Epithelial cell of proximal tubule (primary cell): ENCODE measurements around the gene PTPN9. TPM values are rescaled to one million over a fixed set of nuclear protein-coding genes. Genes with fewer than 3 reads are reported as not detected.
"Not testable (repeated sequence)": the region's sequence is repeated elsewhere in the genome, so short reads cannot be mapped to it uniquely, and the experiment has no call there.

Source experiments
- DNase-seq: peaks from one replicate; pipeline ENCODE4 v3.0.0-alpha.2; 2011; ENCODE audit warnings: low read depth
- H3K4me3 ChIP-seq: 2 replicates; pipeline ENCODE4 v1.5.1; 2011; ENCODE audit warnings: low read depth, mild to moderate bottlenecking, low read length
- CTCF ChIP-seq: conservative IDR thresholded peaks from 2 replicates; pipeline ENCODE4 v1.5.1; 2012; ENCODE audit warnings: low read depth, mild to moderate bottlenecking, low read length
- total RNA-seq: library from RNA; depleted of rRNA; stranded (reverse); fragments of >200 nt; gene quantifications from 2 replicates; pipeline ENCODE4 v1.2.3, GENCODE V29; 2015

Gene PTPN9
- total RNA-seq, 1 donor from 2014 or later, result 23.8 TPM

- TF ChIP-seq CTCF, result no peak
- no peak for DNase-seq
- no peak overlapping the region for H3K4me3 ChIP-seq
Observed at GRCh38 chr15:75594276-75594675, 15.2 kb upstream of the PTPN9 start.

- no peak overlapping the region for H3K4me3 ChIP-seq
- DNase-seq, result no peak
- TF ChIP-seq CTCF, result no peak
Observed at GRCh38 chr15:75591655-75592364, 12.7 kb upstream of the PTPN9 start.

GRCh38 chr15:75590239-75590638 lies 11.1 kb upstream of the PTPN9 start:
- H3K4me3 ChIP-seq, result no peak overlapping the region
- DNase-seq, result no peak
- TF ChIP-seq CTCF, result no peak

- TF ChIP-seq CTCF, result no peak
- H3K4me3 ChIP-seq, result no peak overlapping the region
- DNase-seq, result no peak
Observed at GRCh38 chr15:75589071-75589470, 10.0 kb upstream of the PTPN9 start.

- not testable (repeated sequence) for DNase-seq, H3K4me3 ChIP-seq
Observed at GRCh38 chr15:75586422-75586821, 7.3 kb upstream of the PTPN9 start.

- no peak overlapping the region for H3K4me3 ChIP-seq
- no peak for TF ChIP-seq CTCF
- no peak for DNase-seq
Observed at GRCh38 chr15:75584121-75584520, 5.0 kb upstream of the PTPN9 start.

- DNase-seq, result no peak
- H3K4me3 ChIP-seq, result no peak overlapping the region
- TF ChIP-seq CTCF, result no peak
Observed at GRCh38 chr15:75583701-75584100, 4.6 kb upstream of the PTPN9 start.

- not testable (repeated sequence) for DNase-seq, H3K4me3 ChIP-seq
Observed at GRCh38 chr15:75582943-75583342, 3.8 kb upstream of the PTPN9 start.
